Neural cell (in vitro differentiated cells): ENCODE data around the gene TSSK6. TPM values are rescaled to one million over a fixed set of nuclear protein-coding genes. Genes with fewer than 3 reads are reported as not detected.

Experiments used
- H2AFZ ChIP-seq: fragments of 200-600, 300-800 bp; sonication (generic), shearing (Covaris generic); 2 replicates; pipeline ENCODE4 v1.6.0; 2014; ENCODE audit warnings: low read depth, mild to moderate bottlenecking, antibody characterized with exemption, low read length, moderate library complexity
- H3F3A ChIP-seq: fragments of 200-600 bp; shearing (Covaris generic); 2 replicates; pipeline ENCODE4 v1.6.1; 2016; ENCODE audit warnings: mild to moderate bottlenecking, moderate library complexity, mixed read lengths, antibody characterized with exemption, low read length; ENCODE audit not compliant: insufficient read depth, poor library complexity, severe bottlenecking
- H3K27ac ChIP-seq: fragments of 200-600, 300-800 bp; sonication (generic), shearing (Covaris generic); 2 replicates; pipeline ENCODE4 v1.5.1; 2014; ENCODE audit warnings: mild to moderate bottlenecking, low read length, moderate library complexity
- H3K27me3 ChIP-seq: fragments of 300-800, 200-600 bp; sonication (generic), shearing (Covaris generic); 2 replicates; pipeline ENCODE4 v1.6.0; 2014; ENCODE audit warnings: mild to moderate bottlenecking, low read depth, low read length, moderate library complexity; ENCODE audit not compliant: insufficient read depth
- H3K36me3 ChIP-seq: fragments of 300-800, 200-600 bp; sonication (generic), shearing (Covaris generic); 2 replicates; pipeline ENCODE4 v1.5.1; 2014; ENCODE audit warnings: mild to moderate bottlenecking, antibody characterized with exemption, low read length, moderate library complexity; ENCODE audit not compliant: insufficient read depth
- H3K4me2 ChIP-seq: fragments of 300-800, 200-600 bp; sonication (generic), shearing (Covaris generic); 2 replicates; pipeline ENCODE4 v1.6.0; 2014; ENCODE audit warnings: mild to moderate bottlenecking, low read length
- H3K4me3 ChIP-seq: fragments of 300-800, 200-600 bp; sonication (generic), shearing (Covaris generic); 2 replicates; pipeline ENCODE4 v1.5.1; 2014; ENCODE audit warnings: mild to moderate bottlenecking, low read length, moderate library complexity
- H3K79me2 ChIP-seq: fragments of 200-600 bp; shearing (Covaris generic); replicated peaks from 2 replicates; pipeline ENCODE4 v1.6.0; 2014; ENCODE audit warnings: mild to moderate bottlenecking, low read length, moderate library complexity; ENCODE audit not compliant: insufficient read depth
- H3K9ac ChIP-seq: fragments of 300-800, 200-600 bp; sonication (generic), shearing (Covaris generic); 2 replicates; pipeline ENCODE4 v1.6.1; 2016; ENCODE audit warnings: mild to moderate bottlenecking, low read length, mixed read lengths
- H3K9me2 ChIP-seq: fragments of 200-600 bp; shearing (Covaris generic); 2 replicates; pipeline ENCODE4 v1.6.1; 2016; ENCODE audit warnings: mild to moderate bottlenecking, low read length, mixed read lengths; ENCODE audit not compliant: insufficient read depth
- H3K9me3 ChIP-seq: fragments of 200-600, 300-800 bp; sonication (generic), shearing (Covaris generic); 2 replicates; pipeline ENCODE4 v1.6.1; 2016; ENCODE audit warnings: mild to moderate bottlenecking, mixed run types, low read length, moderate library complexity, mixed read lengths
- H4K20me1 ChIP-seq: fragments of 200-600 bp; shearing (Covaris generic); 2 replicates; pipeline ENCODE4 v1.6.1; 2016; ENCODE audit warnings: mild to moderate bottlenecking, mixed run types; ENCODE audit not compliant: insufficient read depth
- CTCF ChIP-seq: fragments of 450-650 bp; IDR thresholded peaks from 2 replicates; pipeline ENCODE4 v1.5.1; 2014; ENCODE audit warnings: antibody characterized with exemption, mild to moderate bottlenecking, moderate library complexity; ENCODE audit not compliant: poor library complexity, severe bottlenecking
- EP300 ChIP-seq: fragments of 450-650 bp; conservative IDR thresholded peaks from 2 replicates; pipeline ENCODE4 v1.6.1; 2014; ENCODE audit warnings: antibody characterized with exemption, mild to moderate bottlenecking, moderate library complexity; ENCODE audit not compliant: poor library complexity, severe bottlenecking
- EZH2 ChIP-seq: fragments of 200-600, 300-800 bp; shearing (Covaris generic), sonication (generic); IDR thresholded peaks from 2 replicates; pipeline ENCODE4 v1.6.1; 2014; ENCODE audit warnings: antibody characterized with exemption, low read length, borderline replicate concordance, mild to moderate bottlenecking; ENCODE audit not compliant: insufficient read depth, poor library complexity, severe bottlenecking
- MXI1 ChIP-seq: fragments of 450-650 bp; conservative IDR thresholded peaks from 2 replicates; pipeline ENCODE4 v1.6.1; 2014; ENCODE audit warnings: antibody characterized with exemption, mild to moderate bottlenecking; ENCODE audit not compliant: poor library complexity, severe bottlenecking
- POLR2AphosphoS5 ChIP-seq: IDR thresholded peaks from 2 replicates; pipeline ENCODE4 v1.6.1; 2012
- RAD21 ChIP-seq: fragments of 450-650 bp; conservative IDR thresholded peaks from 2 replicates; pipeline ENCODE4 v1.6.1; 2014; ENCODE audit warnings: antibody characterized with exemption, mild to moderate bottlenecking, moderate library complexity
- REST ChIP-seq: IDR thresholded peaks from 2 replicates; pipeline ENCODE4 v1.6.1; 2012; ENCODE audit warnings: borderline replicate concordance
- SMC3 ChIP-seq: fragments of 450-650 bp; conservative IDR thresholded peaks from 2 replicates; pipeline ENCODE4 v1.6.1; 2014; ENCODE audit warnings: antibody characterized with exemption, mild to moderate bottlenecking, moderate library complexity; ENCODE audit not compliant: poor library complexity
- TAF1 ChIP-seq: IDR thresholded peaks from 2 replicates; pipeline ENCODE4 v1.6.1; 2012; ENCODE audit warnings: low read depth
- polyA plus RNA-seq: library from polyadenylated mRNA; depleted of rRNA; stranded (reverse); fragments of >200 nt; gene quantifications from 2 replicates; pipeline ENCODE4 v1.2.3, GENCODE V29; 2014

Gene TSSK6
- polyA plus RNA-seq, 1 donor from 2014 or later, result 5.3 TPM

GRCh38 chr19:19487077-19487949 lies 28.0 kb downstream of the TSSK6 start:
- no peaks in the 10 kb centered on the region for H3K9me3 ChIP-seq
- no peaks in the 10 kb centered on the region for H3K27me3 ChIP-seq
- no peaks in the 10 kb centered on the region for H3F3A ChIP-seq
- H2AFZ ChIP-seq, result no peak overlapping the region
- H3K36me3 ChIP-seq, result no peaks in the 10 kb centered on the region
- H3K4me3 ChIP-seq, result no peak overlapping the region
- H4K20me1 ChIP-seq, result no peaks in the 10 kb centered on the region
- no peaks in the 10 kb centered on the region for H3K79me2 ChIP-seq
- peak overlapping the region; percentile 89 for H3K27ac ChIP-seq
- H3K9ac ChIP-seq, result peak overlapping the region; percentile 66
- no peak overlapping the region for H3K4me2 ChIP-seq
- TF ChIP-seq EP300 (no peak), TAF1 (no peak), RAD21 (no peak), EZH2 (no peak), SMC3 (no peak), REST (no peak), MXI1 (no peak)
- H3K9me2 ChIP-seq, result no peaks in the 10 kb centered on the region

- H3K4me3 ChIP-seq, result no peak overlapping the region
- no peaks in the 10 kb centered on the region for H3K9me3 ChIP-seq
- no peaks in the 10 kb centered on the region for H3F3A ChIP-seq
- H2AFZ ChIP-seq, result no peak overlapping the region
- H3K79me2 ChIP-seq, result no peaks in the 10 kb centered on the region
- no peaks in the 10 kb centered on the region for H3K9me2 ChIP-seq
- no peaks in the 10 kb centered on the region for H4K20me1 ChIP-seq
- no peaks in the 10 kb centered on the region for H3K27me3 ChIP-seq
- TF ChIP-seq POLR2AphosphoS5 (no peak), EP300 (no peak), EZH2 (no peak), RAD21 (no peak), TAF1 (no peak), CTCF (no peak), SMC3 (no peak), MXI1 (no peak), REST (no peak)
- H3K36me3 ChIP-seq, result no peaks in the 10 kb centered on the region
- H3K4me2 ChIP-seq, result no peak overlapping the region
- H3K9ac ChIP-seq, result no peak overlapping the region
- peak overlapping the region; percentile 89 for H3K27ac ChIP-seq
These were observed 28.8 kb downstream of the TSSK6 start for GRCh38 chr19:19486343-19487076.
